Measurements from ENCODE around the gene DCAF16. TPM values are rescaled to one million over a fixed set of nuclear protein-coding genes. Genes with fewer than 3 reads are reported as not detected.
"Not testable (repeated sequence)": the region's sequence is repeated elsewhere in the genome, so short reads cannot be mapped to it uniquely, and the experiment has no call there.

Gene DCAF16
- total RNA-seq, result 10 to 100 TPM; 34.1 to 44.4 (median 40.3) TPM

- ATAC-seq (peak; percentile 91 to 92), DNase-seq (peak; percentile 99)
- H3K27me3 Mint-ChIP-seq (ENCODE audit: low read depth), result no peaks in the 10 kb centered on the region
- no peaks in the 10 kb centered on the region for H3K9me3 Mint-ChIP-seq
- peaks cover 52% of the 10 kb centered on the region for H3K4me1 Mint-ChIP-seq (ENCODE audit: low read depth)
- peak within 1 kb of the TSS; percentile 92 for H3K4me3 Mint-ChIP-seq
- H3K36me3 Mint-ChIP-seq (ENCODE audit: insufficient read depth), result peaks cover 11% of the 10 kb centered on the region
Measured at GRCh38 chr4:17810260-17811077, at the start of gene DCAF16, which contains the start of gene NCAPG. Gene DCAF16, minus strand, starts transcription at chr4:17810757. Its CDS starts 6,616 bp downstream, at chr4:17804141. Gene NCAPG, plus strand, starts transcription at chr4:17810979. Its CDS starts 99 bp downstream, at chr4:17811078.

- Mint-ChIP-seq H3K4me1 (ENCODE audit: low read depth) (no peaks in the 10 kb centered on the region), H3K36me3 (ENCODE audit: insufficient read depth) (peaks cover 21% of the 10 kb centered on the region), H3K9me3 (peaks cover 24% of the 10 kb centered on the region), H3K4me3 (no peak overlapping the region), H3K27me3 (ENCODE audit: low read depth) (no peaks in the 10 kb centered on the region)
- DNase-seq (no peak), ATAC-seq (no peak)
Measured at GRCh38 chr4:17859793-17860406, 49.3 kb upstream of the DCAF16 start.

DNA sequence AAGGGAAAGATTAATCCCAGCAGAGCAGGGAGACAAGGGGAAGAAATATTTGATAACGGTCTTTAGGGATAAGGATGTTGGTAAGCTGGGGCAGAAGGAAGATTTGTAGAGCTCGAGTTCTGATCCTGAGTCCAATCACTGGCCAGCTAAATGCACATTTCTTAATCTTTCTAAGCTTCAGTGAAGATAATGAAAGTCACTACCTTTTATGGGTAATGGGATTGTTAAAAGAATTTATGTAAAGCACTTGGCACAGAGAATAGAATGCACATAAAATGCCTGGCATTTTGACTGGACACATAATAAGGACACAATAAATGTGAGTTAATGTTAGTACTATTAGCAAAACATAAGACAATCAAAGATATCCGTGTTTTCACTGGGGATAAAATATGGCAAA is 43.5 kb upstream of the DCAF16 start:
- ATAC-seq (no peak), DNase-seq (no peak)
- Mint-ChIP-seq H3K9me3 (peaks cover 4% of the 10 kb centered on the region), H3K27me3 (ENCODE audit: low read depth) (no peaks in the 10 kb centered on the region), H3K4me1 (ENCODE audit: low read depth) (no peaks in the 10 kb centered on the region), H3K4me3 (no peak overlapping the region), H3K36me3 (ENCODE audit: insufficient read depth) (peaks cover 5% of the 10 kb centered on the region)

DNA sequence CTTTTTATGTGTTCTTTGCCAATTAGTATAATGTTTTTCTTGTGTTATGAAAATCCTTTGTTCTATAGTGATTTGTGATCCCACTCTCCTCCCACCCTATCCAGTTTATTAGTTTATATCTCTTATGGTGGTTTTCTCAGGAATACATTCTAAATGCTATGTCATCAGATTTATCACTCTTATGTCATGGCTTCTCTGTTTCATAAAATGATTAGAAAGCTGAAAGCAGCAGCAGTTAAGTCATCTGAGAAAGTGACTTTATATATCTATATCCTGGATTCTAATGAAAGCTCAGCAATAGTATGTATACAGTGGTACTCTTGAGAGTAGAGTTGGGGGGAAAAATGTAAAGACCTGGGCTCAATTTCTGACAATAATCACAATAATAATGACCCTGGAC is 41.4 kb upstream of the DCAF16 start:
- Mint-ChIP-seq H3K9me3 (no peaks in the 10 kb centered on the region), H3K4me1 (ENCODE audit: low read depth) (no peaks in the 10 kb centered on the region), H3K36me3 (ENCODE audit: insufficient read depth) (no peaks in the 10 kb centered on the region), H3K27me3 (ENCODE audit: low read depth) (no peaks in the 10 kb centered on the region), H3K4me3 (no peak overlapping the region)
- DNase-seq, result no peak
- ATAC-seq, result no peak

GRCh38 chr4:17850295-17850694 is 39.7 kb upstream of the DCAF16 start:
- H3K27me3 Mint-ChIP-seq (ENCODE audit: low read depth), result not testable (repeated sequence)

GRCh38 chr4:17846266-17846665 is 35.7 kb upstream of the DCAF16 start:
- Mint-ChIP-seq H3K4me1 (ENCODE audit: low read depth) (no peaks in the 10 kb centered on the region), H3K36me3 (ENCODE audit: insufficient read depth) (peaks cover 5% of the 10 kb centered on the region), H3K4me3 (no peak overlapping the region), H3K9me3 (no peaks in the 10 kb centered on the region), H3K27me3 (ENCODE audit: low read depth) (no peaks in the 10 kb centered on the region)
- no peak for ATAC-seq
- no peak for DNase-seq

More at GRCh38 chr4:17850295-17850694, 39.7 kb upstream of the DCAF16 start:
- H3K9me3 Mint-ChIP-seq; DNase-seq; H3K36me3 Mint-ChIP-seq (ENCODE audit: insufficient read depth); ATAC-seq; H3K4me3 Mint-ChIP-seq; H3K4me1 Mint-ChIP-seq (ENCODE audit: low read depth): not testable (repeated sequence)

DNA sequence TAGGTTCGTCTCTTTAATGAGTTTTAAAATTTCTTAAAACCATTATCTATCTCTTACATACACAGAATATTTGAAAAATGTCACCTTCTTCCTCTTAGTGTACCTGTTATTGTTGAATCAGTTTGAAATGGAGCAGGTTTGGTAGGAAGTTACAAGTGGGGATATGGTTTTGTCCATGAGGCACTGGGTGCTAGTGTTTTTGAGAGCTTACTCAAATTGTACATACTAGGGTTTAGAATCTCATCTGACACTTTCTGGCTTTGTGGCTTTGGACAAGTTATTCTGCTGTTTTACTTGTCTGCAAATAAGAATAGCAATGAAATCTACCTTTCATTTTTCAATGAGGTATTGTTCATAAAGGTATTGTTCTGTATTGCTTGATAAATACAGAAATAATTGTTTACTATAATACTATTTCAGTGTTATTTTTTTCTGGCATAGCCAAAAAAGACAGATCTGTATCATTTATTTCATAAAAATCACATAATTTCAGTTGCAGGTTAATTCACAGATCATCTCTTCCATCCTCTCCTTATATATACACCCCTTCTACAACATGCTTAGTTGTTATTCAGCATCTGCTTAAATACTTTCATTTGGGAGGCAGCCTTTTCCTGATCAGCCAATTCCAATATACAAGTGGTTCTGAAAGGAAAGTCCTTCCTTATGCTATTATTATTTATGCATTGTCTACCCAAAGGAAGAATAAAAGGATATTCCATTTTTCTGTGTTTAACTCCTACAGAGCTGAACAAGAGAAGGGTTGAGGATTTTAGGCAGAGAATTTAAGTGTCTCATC is 13.5 kb upstream of the DCAF16 start:
- Mint-ChIP-seq H3K4me1 (ENCODE audit: low read depth) (peaks cover 22% of the 10 kb centered on the region), H3K36me3 (ENCODE audit: insufficient read depth) (no peaks in the 10 kb centered on the region), H3K9me3 (no peaks in the 10 kb centered on the region), H3K4me3 (no peak overlapping the region), H3K27me3 (ENCODE audit: low read depth) (no peaks in the 10 kb centered on the region)
- DNase-seq (no peak), ATAC-seq (no peak)

GRCh38 chr4:17817027-17817426 is 6.5 kb upstream of the DCAF16 start:
- DNase-seq (no peak), ATAC-seq (peak; percentile 67 to 82)
- Mint-ChIP-seq H3K36me3 (ENCODE audit: insufficient read depth) (no peaks in the 10 kb centered on the region), H3K9me3 (no peaks in the 10 kb centered on the region), H3K4me1 (ENCODE audit: low read depth) (peaks cover 21% of the 10 kb centered on the region), H3K4me3 (peak overlapping the region; percentile 43), H3K27me3 (ENCODE audit: low read depth) (no peaks in the 10 kb centered on the region)

DNA sequence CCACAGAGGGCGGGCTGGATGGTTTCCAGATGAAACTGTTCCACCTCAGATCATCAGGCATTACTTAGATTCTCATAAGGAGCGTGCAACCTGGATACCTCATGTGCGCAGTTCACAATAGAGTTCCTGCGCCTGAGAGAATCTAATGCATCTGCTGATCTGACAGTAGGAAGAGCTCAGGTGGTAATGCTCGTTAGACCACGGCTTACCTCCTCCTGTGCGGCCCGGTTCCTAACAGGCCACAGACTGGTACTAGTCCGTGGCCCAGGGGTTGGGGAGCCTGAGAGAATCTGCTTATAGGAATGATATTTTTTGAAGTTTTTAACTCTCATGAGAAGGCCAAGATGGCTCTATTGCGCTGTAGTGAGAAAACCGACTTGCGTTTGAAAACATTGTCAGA is 5.6 kb upstream of the DCAF16 start:
- ATAC-seq (no peak), DNase-seq (no peak)
- Mint-ChIP-seq H3K36me3 (ENCODE audit: insufficient read depth) (no peaks in the 10 kb centered on the region), H3K9me3 (no peaks in the 10 kb centered on the region), H3K4me3 (no peak overlapping the region), H3K27me3 (ENCODE audit: low read depth) (no peaks in the 10 kb centered on the region), H3K4me1 (ENCODE audit: low read depth) (peaks cover 24% of the 10 kb centered on the region)

GRCh38 chr4:17814140-17814539 is 3.6 kb upstream of the DCAF16 start:
- DNase-seq (no peak), ATAC-seq (no peak)
- Mint-ChIP-seq H3K36me3 (ENCODE audit: insufficient read depth) (peaks cover 2% of the 10 kb centered on the region), H3K4me1 (ENCODE audit: low read depth) (peaks cover 28% of the 10 kb centered on the region), H3K9me3 (no peaks in the 10 kb centered on the region), H3K4me3 (no peak overlapping the region), H3K27me3 (ENCODE audit: low read depth) (no peaks in the 10 kb centered on the region)

DNA sequence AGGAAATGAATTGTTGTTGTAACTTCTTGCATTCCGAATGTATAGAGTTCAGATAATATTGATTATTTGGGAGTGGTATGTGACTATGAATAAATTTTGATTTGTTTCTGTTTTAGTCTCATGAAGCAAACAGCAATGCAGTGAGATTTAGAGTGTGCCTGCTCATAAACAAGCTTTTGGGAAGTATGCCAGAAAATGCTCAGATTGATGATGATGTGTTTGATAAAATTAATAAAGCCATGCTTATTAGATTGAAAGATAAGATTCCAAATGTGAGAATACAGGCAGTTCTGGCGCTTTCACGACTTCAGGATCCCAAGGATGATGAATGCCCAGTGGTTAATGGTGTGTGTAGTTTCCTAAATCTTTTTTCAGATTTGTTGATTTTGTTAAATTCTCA is 2.2 kb upstream of the DCAF16 start:
- Mint-ChIP-seq H3K4me3 (no peak overlapping the region), H3K4me1 (ENCODE audit: low read depth) (peaks cover 36% of the 10 kb centered on the region), H3K9me3 (no peaks in the 10 kb centered on the region), H3K36me3 (ENCODE audit: insufficient read depth) (peaks cover 7% of the 10 kb centered on the region), H3K27me3 (ENCODE audit: low read depth) (no peaks in the 10 kb centered on the region)
- DNase-seq (no peak), ATAC-seq (no peak)

DNA sequence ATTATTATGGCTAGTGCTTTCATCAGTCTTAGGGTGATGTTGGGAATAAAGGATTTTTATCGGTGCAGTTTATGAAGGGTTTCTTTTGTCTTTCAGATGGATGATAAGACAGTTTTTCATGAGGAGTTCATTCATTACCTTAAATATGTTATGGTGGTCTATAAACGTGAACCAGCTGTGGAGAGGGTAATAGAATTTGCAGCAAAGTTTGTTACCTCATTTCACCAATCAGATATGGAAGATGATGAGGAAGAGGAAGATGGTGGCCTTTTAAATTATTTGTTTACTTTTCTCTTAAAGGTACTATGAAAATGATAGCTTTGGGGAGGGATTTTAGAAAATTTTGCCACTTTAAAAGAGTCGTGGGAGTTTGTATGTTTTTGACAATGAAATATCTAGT is 1.6 kb upstream of the DCAF16 start:
- Mint-ChIP-seq H3K36me3 (ENCODE audit: insufficient read depth) (peaks cover 11% of the 10 kb centered on the region), H3K27me3 (ENCODE audit: low read depth) (no peaks in the 10 kb centered on the region), H3K4me1 (ENCODE audit: low read depth) (peaks cover 38% of the 10 kb centered on the region), H3K4me3 (peak overlapping the region; percentile 92), H3K9me3 (no peaks in the 10 kb centered on the region)
- DNase-seq, result no peak
- no peak for ATAC-seq

DNA sequence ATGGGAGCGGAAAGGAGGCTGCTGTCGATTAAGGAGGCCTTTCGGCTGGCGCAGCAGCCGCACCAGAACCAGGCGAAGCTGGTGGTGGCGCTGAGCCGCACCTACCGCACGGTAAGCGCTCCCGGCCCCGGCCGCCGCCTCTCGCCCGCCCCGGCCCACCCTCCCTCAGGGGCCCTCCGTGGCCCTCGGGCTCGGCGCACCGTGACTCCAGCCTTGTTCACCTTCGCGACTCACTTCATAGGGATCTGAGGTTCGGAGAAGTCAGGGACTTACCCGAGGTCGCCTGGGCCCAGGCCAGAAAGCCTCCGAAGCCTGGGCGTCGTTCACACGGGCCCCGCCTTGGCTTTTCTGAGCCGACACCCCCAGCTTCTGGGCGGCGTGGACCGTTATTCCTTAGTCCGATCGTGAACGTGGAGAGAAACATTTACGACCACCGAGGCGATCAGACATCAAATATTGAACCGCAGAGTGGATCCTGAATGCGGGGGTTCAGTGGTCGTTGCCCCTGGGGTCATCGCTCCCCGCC is 584 bp upstream of the DCAF16 start:
- peak overlapping the region; percentile 92 for H3K4me3 Mint-ChIP-seq
- DNase-seq, result no peak
- no peaks in the 10 kb centered on the region for H3K27me3 Mint-ChIP-seq (ENCODE audit: low read depth)
- peaks cover 11% of the 10 kb centered on the region for H3K36me3 Mint-ChIP-seq (ENCODE audit: insufficient read depth)
- peaks cover 46% of the 10 kb centered on the region for H3K4me1 Mint-ChIP-seq (ENCODE audit: low read depth)
- no peaks in the 10 kb centered on the region for H3K9me3 Mint-ChIP-seq
- ATAC-seq, result peak; percentile 31 to 44

- peak overlapping the region; percentile 92 for H3K4me3 Mint-ChIP-seq
- peaks cover 55% of the 10 kb centered on the region for H3K4me1 Mint-ChIP-seq (ENCODE audit: low read depth)
- H3K36me3 Mint-ChIP-seq (ENCODE audit: insufficient read depth), result peaks cover 11% of the 10 kb centered on the region
Measured at GRCh38 chr4:17809667-17810066, 890 bp downstream of the DCAF16 start.

More at GRCh38 chr4:17809667-17810066, 890 bp downstream of the DCAF16 start:
- DNase-seq (no peak), ATAC-seq (no peak)
- no peaks in the 10 kb centered on the region for H3K9me3 Mint-ChIP-seq
- H3K27me3 Mint-ChIP-seq (ENCODE audit: low read depth), result no peaks in the 10 kb centered on the region
